Mesothelial cell of epicardium (in vitro differentiated cells): ENCODE measurements around the gene OR8D2. TPM values are rescaled to one million over a fixed set of nuclear protein-coding genes. Genes with fewer than 3 reads are reported as not detected.
"Not testable (repeated sequence)": the region's sequence is repeated elsewhere in the genome, so short reads cannot be mapped to it uniquely, and the experiment has no call there.

Source experiments
- DNase-seq, 2 experiments: peaks; one replicate each; pipeline ENCODE4 v3.0.0; 2021; ENCODE audit warnings: low spot score in 2 of 2; ENCODE audit not compliant: unreplicated experiment in 2 of 2
- H3K27ac Mint-ChIP-seq: 2 replicates; pipeline ENCODE4 v1.8.0; 2021; ENCODE audit warnings: mixed read lengths
- H3K27me3 Mint-ChIP-seq: 2 replicates; pipeline ENCODE4 v1.8.0; 2021; ENCODE audit warnings: low read depth, mixed read lengths
- H3K36me3 Mint-ChIP-seq: 2 replicates; pipeline ENCODE4 v1.8.0; 2021; ENCODE audit warnings: mixed read lengths
- H3K4me1 Mint-ChIP-seq: 2 replicates; pipeline ENCODE4 v1.8.0; 2021; ENCODE audit warnings: mixed read lengths
- H3K4me3 Mint-ChIP-seq: 2 replicates; pipeline ENCODE4 v1.8.0; 2021; ENCODE audit warnings: mild to moderate bottlenecking, moderate library complexity, mixed read lengths
- H3K9me3 Mint-ChIP-seq: 2 replicates; pipeline ENCODE4 v1.8.0; 2021; ENCODE audit warnings: mixed read lengths
- total RNA-seq: library from RNA; stranded (reverse); gene quantifications from 3 replicates; pipeline ENCODE4 v1.2.1, GENCODE V29; 2021
- TF ChIP-seq, protein P1 (sequence below): fragments of 200-600 bp; sonication (generic); IDR thresholded peaks from one replicate; pipeline ENCODE4 v1.5.0; 2021; ENCODE audit warnings: antibody characterized with exemption; ENCODE audit not compliant: unreplicated experiment

OR8D2 gene
- total RNA-seq, 1 donor from 2014 or later: not detected

DNA sequence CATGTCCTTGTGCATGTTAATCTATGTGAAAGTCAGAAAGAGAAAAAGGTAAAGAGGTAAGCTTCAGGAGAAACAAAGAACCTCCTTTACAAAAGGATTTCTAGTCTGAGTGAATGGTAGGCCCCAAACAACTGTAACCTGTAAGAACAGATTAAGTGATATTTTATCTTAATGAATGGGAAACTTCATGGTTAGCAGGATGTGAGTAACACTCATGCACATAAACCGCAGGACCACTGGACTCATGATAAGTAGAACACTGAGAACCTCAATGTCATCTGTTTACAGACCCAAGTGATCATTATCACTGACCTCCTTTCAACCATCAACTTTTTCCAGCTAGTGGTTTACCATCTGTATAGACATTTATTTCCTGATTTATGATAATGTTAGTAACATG is 43.9 kb downstream of the OR8D2 start:
- Mint-ChIP-seq H3K4me3 (no peak overlapping the region), H3K4me1 (no peaks in the 10 kb centered on the region), H3K36me3 (no peaks in the 10 kb centered on the region), H3K9me3 (peaks cover 11% of the 10 kb centered on the region), H3K27ac (no peak overlapping the region), H3K27me3 (no peaks in the 10 kb centered on the region)
- DNase-seq: no peak
- TF ChIP-seq, protein P1, sequence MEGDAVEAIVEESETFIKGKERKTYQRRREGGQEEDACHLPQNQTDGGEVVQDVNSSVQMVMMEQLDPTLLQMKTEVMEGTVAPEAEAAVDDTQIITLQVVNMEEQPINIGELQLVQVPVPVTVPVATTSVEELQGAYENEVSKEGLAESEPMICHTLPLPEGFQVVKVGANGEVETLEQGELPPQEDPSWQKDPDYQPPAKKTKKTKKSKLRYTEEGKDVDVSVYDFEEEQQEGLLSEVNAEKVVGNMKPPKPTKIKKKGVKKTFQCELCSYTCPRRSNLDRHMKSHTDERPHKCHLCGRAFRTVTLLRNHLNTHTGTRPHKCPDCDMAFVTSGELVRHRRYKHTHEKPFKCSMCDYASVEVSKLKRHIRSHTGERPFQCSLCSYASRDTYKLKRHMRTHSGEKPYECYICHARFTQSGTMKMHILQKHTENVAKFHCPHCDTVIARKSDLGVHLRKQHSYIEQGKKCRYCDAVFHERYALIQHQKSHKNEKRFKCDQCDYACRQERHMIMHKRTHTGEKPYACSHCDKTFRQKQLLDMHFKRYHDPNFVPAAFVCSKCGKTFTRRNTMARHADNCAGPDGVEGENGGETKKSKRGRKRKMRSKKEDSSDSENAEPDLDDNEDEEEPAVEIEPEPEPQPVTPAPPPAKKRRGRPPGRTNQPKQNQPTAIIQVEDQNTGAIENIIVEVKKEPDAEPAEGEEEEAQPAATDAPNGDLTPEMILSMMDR: no peak

DNA sequence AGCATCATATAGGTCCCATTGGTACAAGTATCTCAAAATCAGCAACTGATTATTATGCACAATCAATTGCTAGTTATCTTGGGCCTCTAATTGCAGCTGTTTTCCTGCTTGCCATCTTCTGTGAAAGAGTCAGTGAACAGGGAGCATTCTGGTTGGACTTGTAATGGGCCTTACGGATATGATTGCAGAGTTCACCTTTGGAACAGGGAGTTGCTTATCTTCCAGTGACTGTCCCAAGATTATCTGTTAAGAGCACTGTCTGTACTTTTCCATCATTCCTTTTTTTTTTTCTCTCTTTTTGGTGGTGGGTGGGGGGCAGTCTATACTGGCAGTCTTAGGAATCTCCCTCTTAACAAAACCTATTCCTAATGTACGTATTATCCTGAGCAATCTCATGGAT is 46.0 kb downstream of the OR8D2 start:
- Mint-ChIP-seq H3K4me3 (no peak overlapping the region), H3K9me3 (no peaks in the 10 kb centered on the region)

DNA sequence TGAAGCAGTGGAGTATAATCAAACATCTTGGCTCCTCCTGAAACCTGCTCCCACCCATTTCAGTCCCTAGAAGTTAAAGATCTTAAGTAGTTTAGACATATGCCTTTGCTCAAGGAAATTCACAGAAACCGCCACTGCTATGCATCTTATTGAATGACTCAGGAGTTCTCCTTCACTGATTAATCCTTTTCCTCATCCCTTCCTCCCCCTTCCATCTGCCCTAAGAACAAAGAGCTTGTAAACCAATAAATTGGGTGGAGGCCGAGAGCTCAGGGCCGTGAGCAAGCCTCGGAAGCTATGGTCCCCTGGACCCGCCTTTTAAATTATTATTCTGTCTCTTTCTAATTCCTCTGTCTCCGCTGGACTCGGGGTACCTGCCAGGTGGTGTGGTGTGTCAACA is 49.1 kb downstream of the OR8D2 start:
- DNase-seq, H3K4me3 Mint-ChIP-seq, H3K4me1 Mint-ChIP-seq, H3K27me3 Mint-ChIP-seq, H3K36me3 Mint-ChIP-seq, H3K27ac Mint-ChIP-seq, H3K9me3 Mint-ChIP-seq: not testable (repeated sequence)

More for the DNA sequence above, 46.0 kb downstream of the OR8D2 start:
- Mint-ChIP-seq H3K4me1 (no peaks in the 10 kb centered on the region), H3K27ac (no peak overlapping the region), H3K27me3 (no peaks in the 10 kb centered on the region), H3K36me3 (no peaks in the 10 kb centered on the region)
- TF ChIP-seq, protein P1: no peak
- DNase-seq: no peak

Other genes starting within 250 kb of the OR8D2 start
- 13.4 to 14.2 TPM (median 14.2 TPM) in 3 replicates for gene VWA5A, start 204.7 kb downstream of the OR8D2 start, total RNA-seq
- gene OR10D3, start 136.9 kb downstream of the OR8D2 start, total RNA-seq: not detected in 3 replicates
- gene OR8G1, start 79.1 kb downstream of the OR8D2 start, total RNA-seq: not detected in 3 replicates
- not detected in 3 replicates for gene OR8G5, start 63.8 kb downstream of the OR8D2 start, total RNA-seq
- gene OR8D1, start 6.2 kb downstream of the OR8D2 start, total RNA-seq: not detected in 3 replicates
- not detected in 3 replicates for gene OR8B2, start 64.3 kb upstream of the OR8D2 start, total RNA-seq
- gene OR8B3, start 78.8 kb upstream of the OR8D2 start, total RNA-seq: not detected in 3 replicates
- not detected in 3 replicates for gene OR8B4, start 104.7 kb upstream of the OR8D2 start, total RNA-seq
- gene OR8B8, start 125.5 kb upstream of the OR8D2 start, total RNA-seq: not detected in 3 replicates
- gene OR8B12, start 223.5 kb upstream of the OR8D2 start, total RNA-seq: not detected in 3 replicates
- not detected in 3 replicates for gene OR8A1, start 249.8 kb upstream of the OR8D2 start, total RNA-seq